GM12892 (cell line): Measurements from ENCODE around the gene NCAM2.

Experiments
- POLR2A ChIP-seq: IDR thresholded peaks from 2 replicates; pipeline ENCODE4 v1.6.1; 2011; ENCODE audit warnings: low read depth, low read length, control low read depth
- POLR2AphosphoS5 ChIP-seq: IDR thresholded peaks from 2 replicates; pipeline ENCODE4 v1.6.1; 2011; ENCODE audit warnings: low read depth, low read length, control low read depth
- TAF1 ChIP-seq: IDR thresholded peaks from 2 replicates; pipeline ENCODE4 v1.6.1; 2011; ENCODE audit warnings: low read depth, mild to moderate bottlenecking, control low read depth, low read length, borderline replicate concordance

- TF ChIP-seq TAF1 (no peak), POLR2AphosphoS5 (no peak), POLR2A (no peak)
These were observed 207.4 kb downstream of the NCAM2 start for GRCh38 chr21:21205604-21206003.
